Regular cardiac myocyte (primary cell): Measurements from ENCODE around the gene SLCO1B1. TPM values are rescaled to one million over a fixed set of nuclear protein-coding genes. Genes with fewer than 3 reads are reported as not detected.

ENCODE experiments used
- total RNA-seq: library from RNA; depleted of rRNA; stranded (reverse); fragments of >200 nt; gene quantifications from 2 replicates; pipeline ENCODE4 v1.2.3, GENCODE V29; 2014

SLCO1B1 gene
- total RNA-seq: not detected in 2 replicates

GRCh38 chr12:21130998-21131397 lies at the start of gene SLCO1B1:
Gene SLCO1B1, plus strand, starts transcription at chr12:21131194. Its CDS starts 10,381 bp downstream, at chr12:21141575.

Other genes with a start within 250 kb of the SLCO1B1 start
- under 0.01 and 0.19 TPM in 2 replicates for gene SLCO1A2, start 203.7 kb downstream of the SLCO1B1 start, total RNA-seq
- 0.96 TPM in 1 of 2 replicates, not detected in the other for gene IAPP, start 241.7 kb downstream of the SLCO1B1 start, total RNA-seq